K562 (cell line): ENCODE data around the gene AP3B1. TPM values are rescaled to one million over a fixed set of nuclear protein-coding genes. Genes with fewer than 3 reads are reported as not detected.

Experiments
- ATAC-seq: fragments of 200-7000 bp; cut with Tn5 transposase; 3 replicates; pipeline ENCODE4 v1.9.1; 2020; ENCODE audit warnings: moderate library complexity
- BruUV-seq: library from RNA; stranded (reverse); fragments of 400-500 nt; replicated peaks from 2 replicates; lab custom pipeline; 2021; lab: Mats Ljungman, UMichigan
- CTCF ChIA-PET: fragments of 300-600 bp; formaldehyde crosslinking; extraction: SDS; loops from one replicate; lab custom pipeline; 2021; ENCODE audit warnings: low intra/inter-chr PET ratio; lab: Yijun Ruan, JAX
- POLR2A ChIA-PET: fragments of 300-600, 350-650 bp; sonication (Branson Sonifier 250); formaldehyde crosslinking; extraction: SDS; loops from one replicate; lab custom pipeline; 2021; ENCODE audit warnings: antibody characterized with exemption, inconsistent platforms; lab: Yijun Ruan, JAX
- DNase-seq, 4 experiments: peaks; one replicate each; pipeline versions ENCODE4 v3.0.0 to v3.0.0-alpha.2; 2011 to 2018; ENCODE audit warnings: low spot score in 3 of 4, mixed read lengths in 3 of 4; ENCODE audit errors: extremely low read depth in 1 of 4
- FAIRE-seq: peaks from 2 replicates; lab custom pipeline; 2011; peaks lifted over from hg19 to GRCh38; lab: Jason Lieb, UNC
- H2AFZ ChIP-seq: 2 replicates; pipeline ENCODE4 v1.6.0; 2011; ENCODE audit warnings: low read depth, low read length, control low read depth, inconsistent platforms
- H3K27ac ChIP-seq: fragments of 200-600 bp; 3 replicates; pipeline ENCODE4 v1.8.0; 2011; ENCODE audit warnings: low read depth, mild to moderate bottlenecking, control low read depth, inconsistent platforms, low read length, moderate library complexity, mixed read lengths; ENCODE audit errors: extremely low read depth
- H3K27me3 ChIP-seq, 2 experiments: fragments of 300-600 bp in 1 of 2; 2 replicates in 1 of 2; 3 replicates in 1 of 2; pipeline versions ENCODE4 v1.6.0 to v1.8.0; 2011; ENCODE audit warnings: inconsistent platforms in 2 of 2, low read length in 2 of 2, mild to moderate bottlenecking in 1 of 2, mixed read lengths in 1 of 2, moderate library complexity in 1 of 2; ENCODE audit not compliant: control insufficient read depth in 2 of 2, insufficient read depth in 2 of 2
- H3K36me3 ChIP-seq: fragments of 300-600 bp; 3 replicates; pipeline ENCODE4 v1.8.0; 2011; ENCODE audit warnings: mild to moderate bottlenecking, low read length, inconsistent platforms; ENCODE audit not compliant: control insufficient read depth, insufficient read depth
- H3K4me1 ChIP-seq, 2 experiments: fragments of 200-600 bp in 1 of 2; replicated peaks in 1 of 2; 2 replicates in 1 of 2; 3 replicates in 1 of 2; pipeline versions ENCODE4 v1.5.1 to v1.8.0; 2011; ENCODE audit warnings: inconsistent platforms in 2 of 2, low read length in 2 of 2, mild to moderate bottlenecking in 1 of 2, mixed read lengths in 1 of 2, moderate library complexity in 1 of 2; ENCODE audit not compliant: control insufficient read depth in 2 of 2, insufficient read depth in 2 of 2
- H3K4me2 ChIP-seq: 2 replicates; pipeline ENCODE4 v1.6.1; 2011; ENCODE audit warnings: low read length, control low read depth, inconsistent platforms, mixed read lengths; ENCODE audit not compliant: insufficient read depth
- H3K4me3 ChIP-seq: fragments of 200-600 bp; sonication (generic), shearing (Covaris generic); 2 replicates; pipeline ENCODE4 v1.5.1; 2016; ENCODE audit warnings: control low read depth, inconsistent platforms
- H3K79me2 ChIP-seq: fragments of 200-600 bp; 3 replicates; pipeline ENCODE4 v1.8.0; 2011; ENCODE audit warnings: low read length, inconsistent platforms; ENCODE audit not compliant: control insufficient read depth, insufficient read depth
- H3K9ac ChIP-seq, 2 experiments: 2 replicates each; pipeline versions ENCODE4 v1.6.0 to v1.6.1; 2011; ENCODE audit warnings: low read depth in 2 of 2, low read length in 2 of 2, control low read depth in 1 of 2, inconsistent platforms in 1 of 2, mild to moderate bottlenecking in 1 of 2, mixed read lengths in 1 of 2; ENCODE audit not compliant: insufficient read depth in 1 of 2
- H3K9me1 ChIP-seq: one replicate; pipeline ENCODE4 v1.6.0; 2011; ENCODE audit warnings: inconsistent platforms, mild to moderate bottlenecking, low read length, moderate library complexity; ENCODE audit not compliant: control insufficient read depth, insufficient read depth
- H3K9me3 ChIP-seq: replicated peaks from 2 replicates; pipeline ENCODE4 v1.5.1; 2011; ENCODE audit warnings: low read depth, low read length, inconsistent platforms; ENCODE audit not compliant: control insufficient read depth, insufficient read depth
- H4K20me1 ChIP-seq: replicated peaks from 2 replicates; pipeline ENCODE4 v1.6.1; 2011; ENCODE audit warnings: low read length, inconsistent platforms, mixed read lengths; ENCODE audit not compliant: control insufficient read depth, insufficient read depth
- FOXP1 ChIP-seq: sonication (generic); formaldehyde crosslinking; IDR thresholded peaks from 2 replicates; pipeline ENCODE4 v1.8.0; 2022; ENCODE audit warnings: mild to moderate bottlenecking, missing genetic modification reagents
- KAT7 ChIP-seq: sonication (generic); formaldehyde crosslinking; IDR thresholded peaks from 2 replicates; pipeline ENCODE4 v1.8.0; 2022; ENCODE audit warnings: missing genetic modification reagents, mild to moderate bottlenecking, borderline replicate concordance
- MBD2 ChIP-seq: sonication (generic); IDR thresholded peaks from 2 replicates; pipeline ENCODE4 v1.6.1; 2016; ENCODE audit warnings: low read depth, borderline replicate concordance
- RB1 ChIP-seq: fragments of 450-650 bp; IDR thresholded peaks from 2 replicates; pipeline ENCODE4 v1.6.1; 2017; ENCODE audit warnings: low read depth, mild to moderate bottlenecking
- RBM14 ChIP-seq: fragments of 200-400 bp; formaldehyde crosslinking; IDR thresholded peaks from 2 replicates; pipeline ENCODE4 v1.6.1; 2018; ENCODE audit warnings: low read depth, mild to moderate bottlenecking, low read length, moderate library complexity, borderline replicate concordance; ENCODE audit not compliant: insufficient read depth
- SMC3 ChIP-seq: conservative IDR thresholded peaks from 2 replicates; pipeline ENCODE4 v1.6.1; 2011; ENCODE audit warnings: low read depth, low read length, improper control_type of control experiment; ENCODE audit not compliant: insufficient read depth
- TARDBP ChIP-seq: fragments of 450-650 bp; IDR thresholded peaks from 2 replicates; pipeline ENCODE4 v1.6.1; 2016
- TBL1XR1 ChIP-seq, 2 experiments: IDR thresholded peaks; 2 replicates each; pipeline ENCODE4 v1.6.1; 2012; ENCODE audit warnings: improper control_type of control experiment in 2 of 2, low read length in 2 of 2, mild to moderate bottlenecking in 1 of 2
- ZNF263 ChIP-seq: sonication (generic); formaldehyde crosslinking; IDR thresholded peaks from 2 replicates; pipeline ENCODE4 v1.8.0; 2022; ENCODE audit warnings: mild to moderate bottlenecking, missing genetic modification reagents, borderline replicate concordance
- ZSCAN32 ChIP-seq: fragments of 450-650 bp; formaldehyde crosslinking; IDR thresholded peaks from 2 replicates; pipeline ENCODE4 v1.4.0; 2020; ENCODE audit warnings: mild to moderate bottlenecking, moderate library complexity
- whole genome bisulfite sequencing: fragments of 100-300 bp; shearing (Covaris generic); methylation state at CpG from one replicate; pipeline ENCODE4 v1.1.6; 2016; ENCODE audit warnings: low coverage, mixed read lengths; ENCODE audit not compliant: insufficient coverage; ENCODE audit errors: missing lambda C conversion rate; 5-methylcytosine and 5-hydroxymethylcytosine counted together
- in situ Hi-C: fragments of 300-500 bp; cut with MboI; formaldehyde crosslinking; loops from 4 replicates; pipeline ENCODE4 v1.15.0; 2018; ENCODE audit warnings: inconsistent platforms, mixed read lengths
- intact Hi-C: fragments of 100-400 bp; cut with micrococcal nuclease; formaldehyde crosslinking; loops from 2 replicates; pipeline ENCODE4 v1.14.2; 2022
- polyA plus RNA-seq, 8 experiments: library from polyadenylated mRNA; depleted of rRNA in 4 of 8; stranded (reverse) in 5 of 8; unstranded in 3 of 8; fragments of >200 nt; fragmentation: Nextera tagmentation in 2 of 8; fragmentation: Illumina TruSeq in 1 of 8; extraction: Ambion mirVana in 2 of 8; extraction: Trizol in 1 of 8; gene quantifications; 2 replicates each; pipeline versions ENCODE4 v1.2.1 to v1.2.3, GENCODE V29; 2011 to 2014; ENCODE audit warnings: inconsistent platforms in 1 of 8, missing spikeins in 1 of 8
- total RNA-seq, 7 experiments: library from RNA; depleted of rRNA in 6 of 7; stranded (reverse); fragments of >200 nt in 6 of 7; fragmentation: Illumina TruSeq in 2 of 7; extraction: Trizol in 2 of 7; gene quantifications; 2 replicates each; pipeline versions ENCODE4 v1.2.1 to v1.2.3, GENCODE V29; 2011 to 2021; ENCODE audit warnings: low replicate concordance in 1 of 7
- TF ChIP-seq, protein P1 (sequence below): fragments of 250-450 bp; sonication (Bioruptor Pico); IDR thresholded peaks from 2 replicates; pipeline ENCODE4 v1.4.0; 2020
- TF ChIP-seq, protein P2 (sequence below), 2 experiments: fragments of 450-650 bp; IDR thresholded peaks; 2 replicates each; pipeline ENCODE4 v1.6.1; 2016
- TF ChIP-seq, protein P3 (sequence below): fragments of 250-450 bp; sonication (Bioruptor Pico); IDR thresholded peaks from 2 replicates; pipeline ENCODE4 v1.4.0; 2020; ENCODE audit warnings: mild to moderate bottlenecking, moderate library complexity

The AP3B1 gene
- total and polyA plus RNA-seq, 9 of the 15 experiments (the other 6 are each of a cell fraction or from before 2014, with no cell fraction given) = 21.1 to 61.8 (median 42.2) TPM

DNA sequence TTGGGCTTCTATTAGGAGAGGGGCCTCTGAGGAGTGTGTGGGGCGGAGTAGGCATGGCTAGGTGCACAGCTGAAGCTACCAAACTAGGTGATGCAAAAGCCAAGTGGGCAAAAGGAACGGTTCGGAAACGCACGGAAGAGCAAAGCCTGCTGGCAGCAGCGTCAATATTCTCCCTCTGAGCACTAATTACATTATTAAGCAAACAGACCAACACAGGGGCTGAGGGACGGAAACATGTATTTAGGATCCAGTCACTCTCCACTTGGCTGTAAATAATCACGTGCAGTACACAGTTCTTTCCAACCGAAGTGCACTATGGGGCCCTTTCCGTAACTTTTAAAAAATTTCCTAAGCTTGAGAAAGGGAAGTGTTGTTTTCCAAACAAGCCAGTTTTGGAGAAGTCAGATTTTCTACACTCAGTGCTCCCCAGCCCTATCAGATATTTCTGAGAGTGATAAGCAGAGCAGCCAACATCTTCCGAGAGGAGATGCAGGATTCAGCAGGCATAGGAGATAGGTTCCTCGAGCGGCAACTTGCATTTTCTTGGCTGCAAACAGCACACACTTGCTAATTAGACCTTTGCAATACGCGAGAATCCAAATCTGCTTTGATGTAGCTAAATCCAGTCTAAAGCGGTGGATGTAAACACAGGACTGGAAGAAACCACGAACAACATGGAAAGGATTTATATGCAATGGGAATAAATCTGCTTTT lies 301.2 kb downstream of the AP3B1 start:
- Histone ChIP-seq H4K20me1 (no peaks in the 10 kb centered on the region), H3K36me3 (no peaks in the 10 kb centered on the region), H3K27me3 (no peaks in the 10 kb centered on the region), H3K27ac (no peak overlapping the region), H2AFZ (no peak overlapping the region), H3K4me3 (no peak overlapping the region), H3K4me2 (no peak overlapping the region), H3K9ac (no peak overlapping the region), H3K9me3 (no peaks in the 10 kb centered on the region), H3K79me2 (no peaks in the 10 kb centered on the region), H3K4me1 (peaks cover 0 to 3% of the 10 kb centered on the region in 2 experiments; a peak in 1 of 5 replicates), H3K9me1 (no peaks in the 10 kb centered on the region)
- no peak for FAIRE-seq
- in situ Hi-C loops (no loop called here), intact Hi-C loops (no loop called here)
- no peak for DNase-seq
- ChIA-PET CTCF (no interaction called here), POLR2A (no interaction called here)
- no peak for ATAC-seq
- no TSS peak for BruUV-seq
- 81% methylated on average over 17 of the region's 17 CpGs for WGBS
- TF ChIP-seq RBM14 (no peak), TARDBP (no peak), TBL1XR1 (IDR thresholded peaks at IDR 0.05; ENCODE audit: low read length in 2 of 2) (no peak), MBD2 (no peak), ZSCAN32 (CRISPR knock-in tag) (no peak), SMC3 (no peak), KAT7 (CRISPR knock-in tag) (no peak), FOXP1 (no peak), RB1 (no peak), ZNF263 (no peak)
- TF ChIP-seq, protein P1, sequence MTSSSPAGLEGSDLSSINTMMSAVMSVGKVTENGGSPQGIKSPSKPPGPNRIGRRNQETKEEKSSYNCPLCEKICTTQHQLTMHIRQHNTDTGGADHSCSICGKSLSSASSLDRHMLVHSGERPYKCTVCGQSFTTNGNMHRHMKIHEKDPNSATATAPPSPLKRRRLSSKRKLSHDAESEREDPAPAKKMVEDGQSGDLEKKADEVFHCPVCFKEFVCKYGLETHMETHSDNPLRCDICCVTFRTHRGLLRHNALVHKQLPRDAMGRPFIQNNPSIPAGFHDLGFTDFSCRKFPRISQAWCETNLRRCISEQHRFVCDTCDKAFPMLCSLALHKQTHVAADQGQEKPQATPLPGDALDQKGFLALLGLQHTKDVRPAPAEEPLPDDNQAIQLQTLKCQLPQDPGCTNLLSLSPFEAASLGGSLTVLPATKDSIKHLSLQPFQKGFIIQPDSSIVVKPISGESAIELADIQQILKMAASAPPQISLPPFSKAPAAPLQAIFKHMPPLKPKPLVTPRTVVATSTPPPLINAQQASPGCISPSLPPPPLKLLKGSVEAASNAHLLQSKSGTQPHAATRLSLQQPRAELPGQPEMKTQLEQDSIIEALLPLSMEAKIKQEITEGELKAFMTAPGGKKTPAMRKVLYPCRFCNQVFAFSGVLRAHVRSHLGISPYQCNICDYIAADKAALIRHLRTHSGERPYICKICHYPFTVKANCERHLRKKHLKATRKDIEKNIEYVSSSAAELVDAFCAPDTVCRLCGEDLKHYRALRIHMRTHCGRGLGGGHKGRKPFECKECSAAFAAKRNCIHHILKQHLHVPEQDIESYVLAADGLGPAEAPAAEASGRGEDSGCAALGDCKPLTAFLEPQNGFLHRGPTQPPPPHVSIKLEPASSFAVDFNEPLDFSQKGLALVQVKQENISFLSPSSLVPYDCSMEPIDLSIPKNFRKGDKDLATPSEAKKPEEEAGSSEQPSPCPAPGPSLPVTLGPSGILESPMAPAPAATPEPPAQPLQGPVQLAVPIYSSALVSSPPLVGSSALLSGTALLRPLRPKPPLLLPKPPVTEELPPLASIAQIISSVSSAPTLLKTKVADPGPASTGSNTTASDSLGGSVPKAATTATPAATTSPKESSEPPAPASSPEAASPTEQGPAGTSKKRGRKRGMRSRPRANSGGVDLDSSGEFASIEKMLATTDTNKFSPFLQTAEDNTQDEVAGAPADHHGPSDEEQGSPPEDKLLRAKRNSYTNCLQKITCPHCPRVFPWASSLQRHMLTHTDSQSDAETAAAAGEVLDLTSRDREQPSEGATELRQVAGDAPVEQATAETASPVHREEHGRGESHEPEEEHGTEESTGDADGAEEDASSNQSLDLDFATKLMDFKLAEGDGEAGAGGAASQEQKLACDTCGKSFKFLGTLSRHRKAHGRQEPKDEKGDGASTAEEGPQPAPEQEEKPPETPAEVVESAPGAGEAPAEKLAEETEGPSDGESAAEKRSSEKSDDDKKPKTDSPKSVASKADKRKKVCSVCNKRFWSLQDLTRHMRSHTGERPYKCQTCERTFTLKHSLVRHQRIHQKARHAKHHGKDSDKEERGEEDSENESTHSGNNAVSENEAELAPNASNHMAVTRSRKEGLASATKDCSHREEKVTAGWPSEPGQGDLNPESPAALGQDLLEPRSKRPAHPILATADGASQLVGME (CRISPR knock-in tag) = no peak
- TF ChIP-seq, protein P2, sequence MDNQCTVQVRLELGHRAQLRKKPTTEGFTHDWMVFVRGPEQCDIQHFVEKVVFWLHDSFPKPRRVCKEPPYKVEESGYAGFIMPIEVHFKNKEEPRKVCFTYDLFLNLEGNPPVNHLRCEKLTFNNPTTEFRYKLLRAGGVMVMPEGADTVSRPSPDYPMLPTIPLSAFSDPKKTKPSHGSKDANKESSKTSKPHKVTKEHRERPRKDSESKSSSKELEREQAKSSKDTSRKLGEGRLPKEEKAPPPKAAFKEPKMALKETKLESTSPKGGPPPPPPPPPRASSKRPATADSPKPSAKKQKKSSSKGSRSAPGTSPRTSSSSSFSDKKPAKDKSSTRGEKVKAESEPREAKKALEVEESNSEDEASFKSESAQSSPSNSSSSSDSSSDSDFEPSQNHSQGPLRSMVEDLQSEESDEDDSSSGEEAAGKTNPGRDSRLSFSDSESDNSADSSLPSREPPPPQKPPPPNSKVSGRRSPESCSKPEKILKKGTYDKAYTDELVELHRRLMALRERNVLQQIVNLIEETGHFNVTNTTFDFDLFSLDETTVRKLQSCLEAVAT (IDR thresholded peaks at IDR 0.05) = no peak
- TF ChIP-seq, protein P3, sequence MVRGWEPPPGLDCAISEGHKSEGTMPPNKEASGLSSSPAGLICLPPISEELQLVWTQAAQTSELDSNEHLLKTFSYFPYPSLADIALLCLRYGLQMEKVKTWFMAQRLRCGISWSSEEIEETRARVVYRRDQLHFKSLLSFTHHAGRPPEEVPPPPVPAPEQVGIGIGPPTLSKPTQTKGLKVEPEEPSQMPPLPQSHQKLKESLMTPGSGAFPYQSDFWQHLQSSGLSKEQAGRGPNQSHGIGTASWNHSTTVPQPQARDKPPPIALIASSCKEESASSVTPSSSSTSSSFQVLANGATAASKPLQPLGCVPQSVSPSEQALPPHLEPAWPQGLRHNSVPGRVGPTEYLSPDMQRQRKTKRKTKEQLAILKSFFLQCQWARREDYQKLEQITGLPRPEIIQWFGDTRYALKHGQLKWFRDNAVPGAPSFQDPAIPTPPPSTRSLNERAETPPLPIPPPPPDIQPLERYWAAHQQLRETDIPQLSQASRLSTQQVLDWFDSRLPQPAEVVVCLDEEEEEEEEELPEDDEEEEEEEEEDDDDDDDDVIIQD = no peak
